Stimulated activated CD8-positive, alpha-beta memory T cell treated with anti-CD3 and anti-CD28 coated beads, Interleukin-7, amount 100 ng/mL, for 24 hours (primary cell): Measurements from ENCODE around the gene ANKRD22.
"Not testable (repeated sequence)": the region's sequence is repeated elsewhere in the genome, so short reads cannot be mapped to it uniquely, and the experiment has no call there.

ENCODE experiments used
- DNase-seq: peaks from one replicate; pipeline ENCODE4 v3.0.0-alpha.2; 2020; ENCODE audit warnings: low read depth

The ANKRD22 gene

GRCh38 chr10:88877298-88877697 lies 25.7 kb upstream of the ANKRD22 start:
- no peak for DNase-seq

DNA sequence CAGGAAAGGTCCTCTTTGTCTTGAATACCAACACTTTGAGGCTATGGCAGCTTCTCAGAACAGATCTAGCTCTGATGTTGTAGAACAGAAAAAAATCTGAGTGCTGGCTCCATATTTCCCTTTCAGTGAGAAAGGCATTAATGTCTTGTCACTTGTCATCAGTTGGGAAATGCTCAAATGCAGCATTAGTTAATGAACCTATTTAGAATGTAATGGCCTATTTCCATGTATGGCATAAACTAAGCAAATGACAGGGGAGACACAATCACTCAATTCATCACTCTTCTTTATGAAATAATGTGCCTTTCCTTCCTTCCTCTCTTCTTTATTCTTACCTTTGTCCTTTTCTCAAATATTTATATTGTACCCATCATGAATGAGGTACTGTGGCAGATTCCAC lies 23.4 kb upstream of the ANKRD22 start:
- no peak for DNase-seq

DNA sequence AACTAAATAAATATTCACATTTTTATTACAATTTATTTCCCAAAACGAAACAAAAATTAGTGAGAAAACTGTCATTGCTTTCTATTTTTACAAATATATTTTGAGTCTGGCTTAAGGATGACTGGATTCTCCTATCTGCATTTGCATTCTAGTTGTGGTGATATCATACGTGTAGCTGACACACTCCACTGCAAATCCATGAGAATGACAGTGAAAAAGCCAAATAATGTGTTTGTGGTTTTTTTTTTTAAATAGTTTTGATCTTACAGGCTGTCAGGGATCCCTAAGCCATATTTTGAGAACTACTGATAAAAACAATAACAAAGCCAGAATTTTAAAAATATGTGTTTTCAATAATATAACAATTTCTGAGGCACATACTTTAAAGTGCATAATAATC lies 22.6 kb upstream of the ANKRD22 start:
- DNase-seq: no peak

DNA sequence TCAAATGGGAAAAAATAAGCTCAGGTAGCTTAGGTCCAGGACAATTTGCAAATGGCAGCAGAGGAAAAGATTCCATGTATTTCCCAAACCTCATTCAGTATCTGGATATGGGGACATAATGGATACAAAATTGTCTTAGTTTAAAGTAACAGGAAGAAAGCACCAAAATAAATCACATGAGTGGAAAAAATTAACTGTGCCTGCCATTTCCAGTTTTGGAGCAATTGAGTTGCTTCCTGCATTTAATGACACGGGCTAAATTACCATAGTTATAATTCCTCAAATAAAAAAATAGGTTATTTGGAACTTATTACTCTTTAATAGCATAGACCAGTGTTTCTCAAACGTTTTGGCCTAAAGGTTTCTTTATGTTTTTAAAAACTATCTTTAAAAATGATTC lies 22.1 kb upstream of the ANKRD22 start:
- DNase-seq: no peak

- no peak for DNase-seq
These were observed 18.4 kb upstream of the ANKRD22 start for GRCh38 chr10:88870089-88870488.

DNA sequence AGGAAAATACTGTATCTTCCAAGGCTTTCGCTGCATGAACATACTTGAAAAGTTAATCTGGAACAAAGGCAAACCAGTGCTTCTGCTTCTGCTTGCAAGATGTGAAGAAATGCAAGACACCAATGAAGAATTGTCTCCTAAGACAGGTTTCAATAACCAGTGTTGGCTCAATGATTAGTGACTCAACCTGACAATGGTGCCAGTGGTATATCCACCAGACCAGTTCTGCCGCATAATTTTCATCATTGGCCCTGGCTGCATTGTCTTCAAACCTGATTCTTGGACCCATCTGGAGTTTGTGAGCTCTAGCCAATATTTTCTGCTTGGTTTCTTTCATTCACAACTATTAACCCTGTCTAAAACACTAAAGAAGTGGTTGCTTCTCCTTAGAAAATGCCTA lies 14.8 kb upstream of the ANKRD22 start:
- DNase-seq: no peak

GRCh38 chr10:88865281-88865876 lies 13.7 kb upstream of the ANKRD22 start:
- DNase-seq: no peak

DNA sequence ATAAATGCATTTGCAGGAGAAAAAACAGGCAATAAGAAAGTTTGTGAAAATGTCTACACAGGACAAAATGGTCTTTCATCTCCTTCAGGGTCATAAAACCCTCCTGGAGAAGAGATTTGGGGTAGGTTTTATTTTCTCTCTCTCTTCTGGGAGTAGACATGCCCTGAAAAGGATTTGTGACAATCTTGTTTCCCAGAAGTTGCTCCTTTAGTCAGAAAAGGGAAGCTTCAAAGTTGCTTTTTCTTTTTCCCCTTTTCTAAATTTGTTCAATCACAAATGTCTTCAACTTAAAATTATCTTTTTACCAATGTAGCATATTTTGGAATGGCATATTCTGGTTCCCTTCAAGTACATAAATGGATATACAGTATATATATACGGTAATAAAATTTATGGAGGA lies 9.4 kb upstream of the ANKRD22 start:
- no peak for DNase-seq

DNA sequence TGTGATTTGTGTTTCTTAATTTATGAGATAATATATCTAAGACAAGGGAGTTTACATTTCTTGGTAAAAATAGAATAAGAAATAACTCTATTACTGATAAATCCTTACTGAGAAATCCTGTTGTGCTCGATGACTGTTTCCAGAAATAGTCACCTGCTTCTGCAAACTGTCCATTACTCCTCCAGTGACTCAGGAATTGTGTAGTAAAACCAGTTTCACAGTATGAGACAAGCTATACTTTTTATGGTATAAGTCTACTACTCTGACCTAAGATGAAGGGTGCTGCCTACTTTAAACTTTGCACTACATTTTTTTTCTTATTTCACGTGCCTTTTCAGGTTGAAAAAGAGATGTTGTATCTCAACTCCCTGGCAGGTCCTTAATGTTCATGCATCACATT lies 6.8 kb upstream of the ANKRD22 start:
- no peak for DNase-seq

DNA sequence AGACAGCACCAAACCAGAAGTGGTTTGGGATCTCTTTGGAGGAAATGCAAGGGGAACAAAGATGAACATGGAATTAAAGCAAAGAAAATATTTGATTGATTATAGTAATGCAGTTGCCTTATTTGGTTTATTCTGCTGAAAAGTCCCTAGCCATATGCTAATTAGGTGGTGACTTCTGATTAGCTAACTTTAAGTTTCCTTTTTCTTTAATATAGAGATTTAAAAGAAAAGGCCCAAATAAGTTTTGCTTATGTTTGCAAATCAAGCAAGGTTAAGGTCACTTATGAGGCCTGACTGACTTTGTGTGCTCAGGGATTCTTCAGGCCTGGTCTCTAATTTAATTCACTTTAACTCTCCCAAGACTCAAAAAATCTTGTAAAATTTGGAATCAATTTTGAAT lies 6.2 kb upstream of the ANKRD22 start:
- no peak for DNase-seq

DNA sequence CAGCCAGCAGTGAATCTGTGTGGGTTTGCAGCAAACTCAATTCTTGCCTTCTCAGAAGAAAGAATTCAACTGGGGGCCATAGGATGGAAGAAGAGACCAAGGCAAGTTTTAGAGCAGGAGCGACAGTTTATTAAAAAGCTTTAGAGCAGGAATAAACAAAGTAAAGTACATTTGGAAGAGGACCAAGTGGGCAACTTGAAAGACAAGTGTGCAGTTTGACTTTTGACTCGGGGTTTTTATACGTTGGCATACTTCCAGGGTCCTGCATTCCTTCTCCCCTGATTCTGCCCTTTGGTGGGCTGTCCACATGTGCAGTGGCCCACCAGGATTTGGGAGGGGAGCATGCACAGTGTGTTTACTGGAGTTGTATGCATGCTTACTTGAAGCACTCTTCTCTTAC lies 3.0 kb upstream of the ANKRD22 start:
- DNase-seq: no peak

DNA sequence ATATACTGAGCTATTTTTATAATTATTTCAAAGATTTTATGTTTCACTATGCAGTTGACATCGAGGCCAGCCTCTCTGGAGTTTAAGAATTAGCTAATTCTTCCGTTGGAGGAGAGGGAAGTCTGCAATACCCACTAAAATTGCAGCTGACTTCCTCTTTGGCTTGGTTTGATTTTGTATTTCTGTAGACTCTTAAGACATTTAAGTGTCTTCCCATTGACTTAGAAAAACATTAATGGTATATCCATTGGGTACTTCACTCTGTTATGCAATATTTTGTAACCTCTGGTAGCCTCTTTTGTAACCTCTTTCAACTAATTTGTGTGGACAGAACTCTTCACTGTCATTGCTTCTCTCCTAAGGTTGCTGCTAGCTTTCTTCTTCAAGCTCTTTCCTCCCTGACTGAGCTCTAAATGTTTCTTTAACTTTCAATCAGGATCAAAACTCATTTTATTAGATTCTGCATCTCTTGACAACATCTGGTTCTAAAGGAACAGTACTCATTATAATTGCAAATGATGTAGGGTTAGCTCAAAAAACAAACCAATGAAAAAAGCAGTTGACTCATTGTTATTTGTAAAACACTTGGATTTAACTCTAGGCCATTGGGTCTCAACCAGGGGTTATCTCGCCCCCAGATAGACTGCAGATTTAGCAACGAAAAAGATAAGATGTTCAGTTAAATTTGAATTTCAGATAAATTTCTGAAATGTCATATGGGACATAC lies 1.7 kb upstream of the ANKRD22 start:
- DNase-seq: no peak

DNA sequence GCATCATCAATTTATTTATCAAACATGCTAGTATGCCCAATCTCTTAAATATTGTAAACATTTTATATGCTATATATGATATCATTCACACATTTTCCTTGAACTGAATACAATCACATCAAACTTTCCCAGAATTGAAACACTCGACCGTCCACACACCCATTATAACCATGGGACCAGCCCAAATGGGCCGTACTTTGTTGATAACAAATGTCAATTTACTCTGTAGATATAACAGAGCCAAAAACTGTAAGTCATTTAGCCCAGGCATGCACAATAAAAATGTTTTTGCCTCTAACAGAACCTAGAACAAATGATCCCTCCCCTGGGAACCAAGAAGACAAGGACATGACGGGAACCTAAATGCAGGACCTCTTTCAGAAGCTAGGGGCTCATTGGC lies 683 bp upstream of the ANKRD22 start:
- DNase-seq: no peak

- DNase-seq: no peak
These were observed 932 bp downstream of the ANKRD22 start for GRCh38 chr10:88850712-88851111.

- DNase-seq: no peak
These were observed 2.4 kb downstream of the ANKRD22 start for GRCh38 chr10:88849234-88849633.

- no peak for DNase-seq
These were observed 3.1 kb downstream of the ANKRD22 start for GRCh38 chr10:88848499-88848898.

GRCh38 chr10:88843171-88843570 lies 8.5 kb downstream of the ANKRD22 start:
- no peak for DNase-seq

GRCh38 chr10:88841316-88842111 lies 10.1 kb downstream of the ANKRD22 start:
- no peak for DNase-seq

GRCh38 chr10:88840881-88841280 lies 10.8 kb downstream of the ANKRD22 start:
- no peak for DNase-seq

DNA sequence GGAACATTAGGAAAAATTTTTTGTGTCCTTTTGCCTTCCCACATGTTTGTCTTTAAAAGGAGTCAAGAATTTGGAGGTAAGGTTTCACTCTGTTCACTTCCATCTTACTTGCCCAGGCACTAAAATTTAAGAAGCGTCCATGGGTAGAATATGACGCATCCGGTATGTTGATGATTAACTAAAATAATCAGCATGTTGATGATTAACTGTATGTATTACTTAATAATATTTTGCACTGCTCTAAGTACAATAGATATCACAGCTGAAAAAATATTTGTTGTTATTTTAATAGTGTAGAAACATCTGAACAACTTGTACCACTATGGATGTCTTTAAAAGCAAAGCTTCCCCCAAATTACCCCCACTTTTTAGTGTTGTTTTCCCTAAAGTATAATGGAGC lies 11.5 kb downstream of the ANKRD22 start:
- DNase-seq: no peak

DNA sequence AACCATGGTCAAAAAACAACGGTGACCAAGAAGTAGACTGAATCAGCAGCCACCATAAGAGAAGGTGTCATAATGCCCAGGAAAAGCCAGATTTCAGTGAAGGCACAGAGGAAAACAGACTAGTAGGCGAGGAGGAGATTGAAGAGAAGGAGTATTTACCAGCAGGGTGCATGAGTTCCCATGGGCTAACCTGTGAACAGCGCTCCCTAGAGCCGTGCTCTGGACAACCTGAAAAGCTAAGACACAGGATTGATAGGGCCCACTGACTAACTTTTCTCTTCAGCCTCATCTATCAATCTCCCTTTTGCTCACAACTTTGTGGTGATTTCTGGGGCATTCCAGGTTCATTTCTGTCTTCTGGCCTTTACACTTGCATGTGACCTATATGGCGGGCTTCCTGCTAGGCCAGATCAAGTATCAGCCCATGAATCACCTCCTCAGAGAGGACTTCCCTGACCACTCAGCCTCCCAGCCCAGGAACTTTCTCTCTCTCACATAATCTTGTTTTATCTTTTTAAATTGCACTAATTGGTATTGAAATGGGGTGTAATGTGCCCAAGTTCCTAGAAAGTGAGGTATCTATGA lies 12.8 kb downstream of the ANKRD22 start:
- DNase-seq: no peak

DNA sequence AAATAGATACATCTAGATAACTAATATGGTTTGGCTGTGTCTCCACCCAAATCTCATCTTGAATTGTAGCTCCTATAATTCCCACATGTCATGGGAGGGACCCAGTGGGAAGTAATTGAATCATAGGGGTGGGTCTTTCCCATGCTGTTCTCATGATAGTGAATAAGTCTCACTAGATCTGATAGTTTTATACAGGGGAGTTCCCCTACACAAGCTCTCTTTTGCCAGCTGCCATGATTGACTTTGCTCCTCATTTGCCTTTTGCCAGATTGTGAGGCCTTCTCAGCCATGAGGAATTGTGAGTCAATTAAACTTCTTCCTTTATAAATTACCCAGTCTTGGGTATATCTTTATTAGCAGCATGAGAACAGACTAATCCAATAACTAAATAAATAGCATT lies 14.0 kb downstream of the ANKRD22 start:
- DNase-seq: not testable (repeated sequence)

GRCh38 chr10:88835910-88836221 lies 15.8 kb downstream of the ANKRD22 start:
- DNase-seq: no peak
